SK-N-SH (cell line): ENCODE measurements around the gene PRR9. TPM values are rescaled to one million over a fixed set of nuclear protein-coding genes. Genes with fewer than 3 reads are reported as not detected.

Source experiments
- CTCF ChIA-PET: fragments of 300-600, 350-600 bp; formaldehyde crosslinking; extraction: SDS; loops from one replicate; lab custom pipeline; 2021; lab: Yijun Ruan, JAX
- POLR2A ChIA-PET: fragments of 350-600 bp; sonication (Branson Sonifier 250); formaldehyde crosslinking; extraction: SDS; loops from one replicate; lab custom pipeline; 2020; ENCODE audit warnings: antibody characterized with exemption, inconsistent platforms; lab: Yijun Ruan, JAX
- DNase-seq: peaks from one replicate; pipeline ENCODE4 v3.0.0; 2012
- H2AFZ ChIP-seq: fragments of 200-600 bp; sonication (generic); 2 replicates; pipeline ENCODE4 v1.8.1; 2016; ENCODE audit warnings: antibody characterized with exemption, mild to moderate bottlenecking, low read depth
- H3F3A ChIP-seq: fragments of 200-600 bp; sonication (generic); replicated peaks from 2 replicates; pipeline ENCODE3; 2016; ENCODE audit warnings: antibody characterized with exemption, mild to moderate bottlenecking; ENCODE audit not compliant: insufficient read depth
- H3K27ac ChIP-seq, 2 experiments: fragments of 200-500 bp in 1 of 2; fragments of 200-600 bp in 1 of 2; sonication (Bioruptor generic) in 1 of 2; sonication (generic), shearing (Covaris generic) in 1 of 2; 2 replicates each; pipeline versions ENCODE4 v1.5.1 to v1.6.1; 2014 to 2016; ENCODE audit warnings: low read depth in 2 of 2, inconsistent platforms in 1 of 2, low read length in 1 of 2, mild to moderate bottlenecking in 1 of 2, mixed read lengths in 1 of 2
- H3K27me3 ChIP-seq: fragments of 200-600 bp; sonication (generic), shearing (Covaris generic); 2 replicates; pipeline ENCODE4 v1.6.1; 2016; ENCODE audit warnings: mixed run types; ENCODE audit not compliant: insufficient read depth
- H3K36me3 ChIP-seq, 2 experiments: fragments of 200-500 bp in 1 of 2; fragments of 200-600 bp in 1 of 2; sonication (Bioruptor generic) in 1 of 2; sonication (generic) in 1 of 2; replicated peaks in 1 of 2; 2 replicates each; pipeline versions ENCODE3 to v1.5.1; 2014 to 2016; ENCODE audit warnings: low read length in 1 of 2, mild to moderate bottlenecking in 1 of 2; ENCODE audit not compliant: insufficient read depth in 2 of 2, control insufficient read depth in 1 of 2
- H3K4me1 ChIP-seq, 2 experiments: fragments of 200-500 bp in 1 of 2; fragments of 200-600 bp in 1 of 2; sonication (Bioruptor generic) in 1 of 2; sonication (generic), shearing (Covaris generic) in 1 of 2; 2 replicates each; pipeline versions ENCODE4 v1.5.1 to v1.6.1; 2014 to 2016; ENCODE audit warnings: low read depth in 1 of 2, low read length in 1 of 2, mixed run types in 1 of 2; ENCODE audit not compliant: insufficient read depth in 2 of 2, control insufficient read depth in 1 of 2
- H3K4me2 ChIP-seq: fragments of 200-600 bp; sonication (generic), shearing (Covaris generic); 2 replicates; pipeline ENCODE4 v1.6.1; 2017; ENCODE audit warnings: mixed run types
- H3K4me3 ChIP-seq, 2 experiments: fragments of 200-500 bp in 1 of 2; fragments of 200-600 bp in 1 of 2; sonication (Bioruptor generic) in 1 of 2; sonication (generic), shearing (Covaris generic) in 1 of 2; 2 replicates each; pipeline versions ENCODE4 v1.5.1 to v1.8.1; 2014 to 2016; ENCODE audit warnings: low read depth in 2 of 2, inconsistent platforms in 1 of 2, low read length in 1 of 2, mild to moderate bottlenecking in 1 of 2, mixed read lengths in 1 of 2, moderate library complexity in 1 of 2
- H3K79me2 ChIP-seq: fragments of 200-600 bp; sonication (generic); 2 replicates; pipeline ENCODE4 v1.8.1; 2017; ENCODE audit warnings: mild to moderate bottlenecking; ENCODE audit not compliant: insufficient read depth
- H3K9ac ChIP-seq: fragments of 200-600 bp; sonication (generic); 2 replicates; pipeline ENCODE4 v1.6.1; 2017; ENCODE audit warnings: mixed run types
- H3K9me2 ChIP-seq: fragments of 200-600 bp; sonication (generic); 2 replicates; pipeline ENCODE4 v1.6.1; 2017; ENCODE audit warnings: mixed run types
- H3K9me3 ChIP-seq: fragments of 200-600 bp; sonication (generic); 2 replicates; pipeline ENCODE4 v1.6.1; 2017; ENCODE audit warnings: mixed run types, mild to moderate bottlenecking, moderate library complexity
- H4K20me1 ChIP-seq: fragments of 200-600 bp; sonication (generic); 2 replicates; pipeline ENCODE4 v1.6.1; 2017; ENCODE audit warnings: mild to moderate bottlenecking, mixed run types; ENCODE audit not compliant: insufficient read depth
- CTCF ChIP-seq: fragments of 200-600 bp; sonication (generic); IDR thresholded peaks from 2 replicates; pipeline ENCODE4 v1.6.1; 2017; ENCODE audit warnings: antibody characterized with exemption, mild to moderate bottlenecking, moderate library complexity
- ELF1 ChIP-seq: IDR thresholded peaks from 2 replicates; pipeline ENCODE4 v1.4.0; 2012
- EP300 ChIP-seq, 2 experiments: IDR thresholded peaks; 2 replicates each; pipeline versions ENCODE4 v1.4.0 to v1.6.1; 2012; ENCODE audit warnings: borderline replicate concordance in 1 of 2, low read depth in 1 of 2, low read length in 1 of 2
- EZH2phosphoT487 ChIP-seq: fragments of 200-600 bp; sonication (generic); IDR thresholded peaks from 2 replicates; pipeline ENCODE4 v1.6.1; 2017; ENCODE audit warnings: low read depth, mixed run types, mild to moderate bottlenecking, antibody characterized with exemption, moderate library complexity, borderline replicate concordance
- FOSL2 ChIP-seq: IDR thresholded peaks from 2 replicates; pipeline ENCODE4 v1.4.0; 2012; ENCODE audit warnings: low read depth, mild to moderate bottlenecking, moderate library complexity, borderline replicate concordance
- FOXM1 ChIP-seq: IDR thresholded peaks from 2 replicates; pipeline ENCODE4 v1.4.0; 2012; ENCODE audit warnings: low read depth, mild to moderate bottlenecking
- GATA2 ChIP-seq: sonication (generic); formaldehyde crosslinking; IDR thresholded peaks from 2 replicates; pipeline ENCODE4 v1.5.0; 2020; ENCODE audit warnings: mild to moderate bottlenecking, missing genetic modification reagents
- IRF3 ChIP-seq: fragments of 150-350 bp; IDR thresholded peaks from 2 replicates; pipeline ENCODE4 v1.6.1; 2016; ENCODE audit warnings: mild to moderate bottlenecking, low read depth, low read length
- JUND ChIP-seq: IDR thresholded peaks from 2 replicates; pipeline ENCODE4 v1.4.0; 2012
- MEF2A ChIP-seq: IDR thresholded peaks from 2 replicates; pipeline ENCODE4 v1.4.0; 2012; ENCODE audit warnings: low read depth, borderline replicate concordance
- MXI1 ChIP-seq: IDR thresholded peaks from 2 replicates; pipeline ENCODE4 v1.6.1; 2012; ENCODE audit warnings: mild to moderate bottlenecking, low read depth, low read length, improper control_type of control experiment
- NFIC ChIP-seq: IDR thresholded peaks from 2 replicates; pipeline ENCODE4 v1.4.0; 2012; ENCODE audit warnings: borderline replicate concordance
- NRF1 ChIP-seq: IDR thresholded peaks from 2 replicates; pipeline ENCODE4 v1.6.1; 2012; ENCODE audit warnings: low read depth, mild to moderate bottlenecking, low read length
- POLR2AphosphoS5 ChIP-seq: IDR thresholded peaks from 2 replicates; pipeline ENCODE4 v1.6.1; 2012; ENCODE audit warnings: low read depth, low read length
- RAD21 ChIP-seq: IDR thresholded peaks from 2 replicates; pipeline ENCODE4 v1.6.1; 2012; ENCODE audit warnings: mild to moderate bottlenecking, low read length
- RXRA ChIP-seq: IDR thresholded peaks from 2 replicates; pipeline ENCODE4 v1.4.0; 2012; ENCODE audit warnings: low read depth, mild to moderate bottlenecking, borderline replicate concordance
- SMC3 ChIP-seq: IDR thresholded peaks from 2 replicates; pipeline ENCODE4 v1.6.1; 2012; ENCODE audit warnings: low read depth, low read length, improper control_type of control experiment
- TAF1 ChIP-seq: IDR thresholded peaks from 2 replicates; pipeline ENCODE4 v1.6.1; 2012; ENCODE audit warnings: low read depth, mild to moderate bottlenecking, low read length, moderate library complexity, borderline replicate concordance
- TCF12 ChIP-seq: IDR thresholded peaks from 2 replicates; pipeline ENCODE4 v1.4.0; 2012
- TEAD4 ChIP-seq: IDR thresholded peaks from 2 replicates; pipeline ENCODE4 v1.4.0; 2012; ENCODE audit warnings: mild to moderate bottlenecking, borderline replicate concordance; ENCODE audit not compliant: insufficient read depth
- USF1 ChIP-seq: IDR thresholded peaks from 2 replicates; pipeline ENCODE4 v1.4.0; 2012; ENCODE audit warnings: low read depth, borderline replicate concordance
- YY1 ChIP-seq: IDR thresholded peaks from 2 replicates; pipeline ENCODE4 v1.4.0; 2012; ENCODE audit warnings: low read depth, mild to moderate bottlenecking
- WGBS: methylation state at CpG from one replicate; pipeline ENCODE4 v1.1.6; 2017; ENCODE audit warnings: low lambda C conversion rate; 5-methylcytosine and 5-hydroxymethylcytosine counted together
- polyA plus RNA-seq, 3 experiments: library from polyadenylated mRNA; depleted of rRNA; stranded (reverse); fragments of >200 nt; gene quantifications; 2 replicates each; pipeline ENCODE4 v1.2.3, GENCODE V29; 2012
- TF ChIP-seq, protein P1 (sequence below): IDR thresholded peaks from 2 replicates; pipeline ENCODE4; 2012

The PRR9 gene
- polyA plus RNA-seq, 1 of the 3 experiments (the other 2 are of a cell fraction), result not detected

DNA sequence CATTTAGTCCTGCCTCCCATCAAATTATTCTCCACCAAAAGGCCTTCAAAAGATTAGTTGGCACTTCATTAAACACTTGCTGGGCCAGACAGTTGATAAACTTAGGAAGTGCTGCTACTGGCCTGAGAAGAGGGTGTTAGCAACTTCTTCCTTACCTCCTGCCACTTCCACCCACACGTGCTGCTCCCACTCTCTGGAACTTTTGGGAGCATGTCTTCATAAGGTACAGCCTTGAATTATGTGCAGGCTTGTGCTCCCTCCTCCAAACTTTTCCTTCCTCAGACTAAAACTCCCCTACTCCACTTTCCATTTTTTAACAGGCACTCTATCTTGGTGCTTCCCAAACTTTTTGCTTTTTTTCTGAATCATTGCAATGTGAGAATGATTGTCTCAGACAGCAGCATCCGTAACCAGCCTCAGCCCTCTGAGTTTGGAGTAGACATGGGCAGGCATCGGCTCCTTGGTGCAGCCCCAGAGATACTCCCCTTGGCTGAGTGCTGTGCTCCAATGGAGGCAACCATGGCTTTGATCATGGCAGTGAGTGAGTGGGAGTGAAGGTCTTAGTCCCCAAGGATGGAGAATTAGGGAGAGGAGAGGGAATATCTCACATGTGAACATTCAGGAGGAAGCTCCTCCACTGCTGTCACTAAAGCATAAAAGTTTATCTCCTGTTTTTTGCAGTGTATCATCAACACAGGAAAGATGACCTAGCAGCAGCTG is 22.9 kb upstream of the PRR9 start:
- POLR2A ChIA-PET, result no interaction called here
- no peak for TF ChIP-seq TEAD4
- TF ChIP-seq FOXM1, result no peak
- no peak for TF ChIP-seq RXRA
- TF ChIP-seq TCF12, result no peak
- TF ChIP-seq SMC3, result no peak
- no peak for TF ChIP-seq ELF1
- no peak for TF ChIP-seq NFIC
- no peak for TF ChIP-seq IRF3
- TF ChIP-seq GATA2 (CRISPR knock-in tag), result no peak
- no peak for TF ChIP-seq FOSL2
- no peak for TF ChIP-seq EZH2phosphoT487
- TF ChIP-seq YY1, result no peak
- no peak for TF ChIP-seq JUND
- TF ChIP-seq TAF1, result no peak
- no peak for TF ChIP-seq USF1
- no peak for TF ChIP-seq EP300 (IDR thresholded peaks at IDR 0.05; ENCODE audit: borderline replicate concordance in 1 of 2, low read depth in 1 of 2, low read length in 1 of 2)
- TF ChIP-seq POLR2AphosphoS5, result no peak
- no peaks in the 10 kb centered on the region for H3K9me2 ChIP-seq
- H3K4me3 ChIP-seq, result no peak overlapping the region
- no peaks in the 10 kb centered on the region for H3K9me3 ChIP-seq
- H3K36me3 ChIP-seq, result no peaks in the 10 kb centered on the region
- no peaks in the 10 kb centered on the region for H3F3A ChIP-seq
- no peak overlapping the region for H3K9ac ChIP-seq
- CTCF ChIA-PET, result no interaction called here
- 0% methylated on average over 3 of the region's 3 CpGs for WGBS
- no peaks in the 10 kb centered on the region for H4K20me1 ChIP-seq
- H3K79me2 ChIP-seq, result no peaks in the 10 kb centered on the region
- no peak for DNase-seq
- no peaks in the 10 kb centered on the region for H3K4me1 ChIP-seq
- H3K4me2 ChIP-seq, result no peak overlapping the region
- H3K27ac ChIP-seq, result no peak overlapping the region
- no peaks in the 10 kb centered on the region; the same call in 1 of the 2 replicates for H3K27me3 ChIP-seq
- H2AFZ ChIP-seq, result no peak overlapping the region

- Histone ChIP-seq H3F3A (no peaks in the 10 kb centered on the region), H3K4me1 (no peaks in the 10 kb centered on the region), H3K36me3 (no peaks in the 10 kb centered on the region), H3K9ac (no peak overlapping the region), H3K27ac (no peak overlapping the region), H3K4me2 (no peak overlapping the region), H3K9me2 (no peaks in the 10 kb centered on the region), H3K79me2 (no peaks in the 10 kb centered on the region), H3K9me3 (no peaks in the 10 kb centered on the region), H4K20me1 (no peaks in the 10 kb centered on the region), H3K27me3 (no peaks in the 10 kb centered on the region; the same call in 1 of the 2 replicates), H3K4me3 (no peak overlapping the region), H2AFZ (no peak overlapping the region)
- ChIA-PET CTCF (no interaction called here), POLR2A (no interaction called here)
- no peak for DNase-seq
- 2% methylated on average over 4 of the region's 4 CpGs for WGBS
- no peak for TF ChIP-seq CTCF
- TF ChIP-seq NRF1, result no peak
- TF ChIP-seq POLR2AphosphoS5, result no peak
- TF ChIP-seq RAD21, result no peak
- no peak for TF ChIP-seq TAF1
- TF ChIP-seq YY1, result no peak
- no peak for TF ChIP-seq MEF2A
- TF ChIP-seq MXI1, result no peak
- TF ChIP-seq FOSL2, result no peak
- no peak for TF ChIP-seq ELF1
- TF ChIP-seq NFIC, result no peak
- no peak for TF ChIP-seq USF1
- no peak for TF ChIP-seq EP300 (IDR thresholded peaks at IDR 0.05; ENCODE audit: borderline replicate concordance in 1 of 2, low read depth in 1 of 2, low read length in 1 of 2)
- TF ChIP-seq, protein P1, sequence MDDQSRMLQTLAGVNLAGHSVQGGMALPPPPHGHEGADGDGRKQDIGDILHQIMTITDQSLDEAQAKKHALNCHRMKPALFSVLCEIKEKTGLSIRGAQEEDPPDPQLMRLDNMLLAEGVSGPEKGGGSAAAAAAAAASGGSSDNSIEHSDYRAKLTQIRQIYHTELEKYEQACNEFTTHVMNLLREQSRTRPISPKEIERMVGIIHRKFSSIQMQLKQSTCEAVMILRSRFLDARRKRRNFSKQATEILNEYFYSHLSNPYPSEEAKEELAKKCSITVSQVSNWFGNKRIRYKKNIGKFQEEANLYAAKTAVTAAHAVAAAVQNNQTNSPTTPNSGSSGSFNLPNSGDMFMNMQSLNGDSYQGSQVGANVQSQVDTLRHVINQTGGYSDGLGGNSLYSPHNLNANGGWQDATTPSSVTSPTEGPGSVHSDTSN, result no peak
Observed at GRCh38 chr1:153195216-153195615, 22.2 kb upstream of the PRR9 start.
